ENCODE data around the gene TMEM126A. TPM values are rescaled to one million over a fixed set of nuclear protein-coding genes. Genes with fewer than 3 reads are reported as not detected.

The TMEM126A gene
- polyA plus RNA-seq, 1 donor from 2014 or later, result 115 TPM

DNA sequence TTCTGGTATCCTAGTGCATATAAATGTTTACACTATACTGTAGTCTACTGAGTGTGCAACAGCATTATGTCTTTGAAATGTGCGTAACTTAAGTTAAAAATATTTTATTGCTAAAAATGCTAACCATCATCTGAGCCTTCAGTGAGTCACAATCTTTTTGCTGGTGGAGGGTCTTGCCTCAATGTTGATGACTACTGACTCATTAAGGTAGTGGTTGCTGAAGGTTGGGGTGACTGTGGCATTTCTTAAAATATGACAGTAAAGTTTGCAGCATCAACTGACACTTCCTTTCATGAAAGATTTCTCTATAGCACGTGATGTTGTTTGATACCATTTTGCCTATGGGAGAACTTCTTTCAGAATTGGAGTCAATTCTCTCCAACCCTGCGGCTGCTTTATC is 25.6 kb downstream of the TMEM126A start:
- Histone ChIP-seq H2AFZ (ENCODE audit: low read depth, low read length) (no peak overlapping the region), H3K27ac (ENCODE audit: low read length) (no peak overlapping the region), H3K9ac (ENCODE audit: low read length) (no peak overlapping the region), H3K9me3 (ENCODE audit: low read length) (no peaks in the 10 kb centered on the region), H4K20me1 (ENCODE audit: insufficient read depth) (no peaks in the 10 kb centered on the region), H3K79me2 (replicated peaks; ENCODE audit: insufficient read depth, low read length) (no peaks in the 10 kb centered on the region), H3K4me3 (ENCODE audit: low read length) (no peak overlapping the region), H3K9me2 (ENCODE audit: insufficient read depth, low read length) (no peaks in the 10 kb centered on the region), H3K27me3 (ENCODE audit: insufficient read depth, low read depth, low read length) (no peaks in the 10 kb centered on the region), H3K36me3 (ENCODE audit: insufficient read depth, low read length) (no peaks in the 10 kb centered on the region), H3K4me2 (ENCODE audit: low read length) (no peak overlapping the region), H3F3A (ENCODE audit: insufficient read depth, low read length, poor library complexity, severe bottlenecking) (no peaks in the 10 kb centered on the region)
- TF ChIP-seq TAF1 (IDR thresholded peaks at IDR 0.05; ENCODE audit: low read depth) (no peak), MXI1 (conservative IDR thresholded peaks at IDR 0.05; ENCODE audit: poor library complexity, severe bottlenecking) (no peak), REST (IDR thresholded peaks at IDR 0.05; ENCODE audit: borderline replicate concordance) (no peak), EZH2 (IDR thresholded peaks at IDR 0.05; ENCODE audit: borderline replicate concordance, insufficient read depth, low read length, poor library complexity, severe bottlenecking) (no peak), EP300 (conservative IDR thresholded peaks at IDR 0.05; ENCODE audit: poor library complexity, severe bottlenecking) (no peak), RAD21 (conservative IDR thresholded peaks at IDR 0.05) (no peak), POLR2AphosphoS5 (IDR thresholded peaks at IDR 0.05) (no peak), SMC3 (conservative IDR thresholded peaks at IDR 0.05; ENCODE audit: poor library complexity) (no peak)
- TF ChIP-seq, protein P1, sequence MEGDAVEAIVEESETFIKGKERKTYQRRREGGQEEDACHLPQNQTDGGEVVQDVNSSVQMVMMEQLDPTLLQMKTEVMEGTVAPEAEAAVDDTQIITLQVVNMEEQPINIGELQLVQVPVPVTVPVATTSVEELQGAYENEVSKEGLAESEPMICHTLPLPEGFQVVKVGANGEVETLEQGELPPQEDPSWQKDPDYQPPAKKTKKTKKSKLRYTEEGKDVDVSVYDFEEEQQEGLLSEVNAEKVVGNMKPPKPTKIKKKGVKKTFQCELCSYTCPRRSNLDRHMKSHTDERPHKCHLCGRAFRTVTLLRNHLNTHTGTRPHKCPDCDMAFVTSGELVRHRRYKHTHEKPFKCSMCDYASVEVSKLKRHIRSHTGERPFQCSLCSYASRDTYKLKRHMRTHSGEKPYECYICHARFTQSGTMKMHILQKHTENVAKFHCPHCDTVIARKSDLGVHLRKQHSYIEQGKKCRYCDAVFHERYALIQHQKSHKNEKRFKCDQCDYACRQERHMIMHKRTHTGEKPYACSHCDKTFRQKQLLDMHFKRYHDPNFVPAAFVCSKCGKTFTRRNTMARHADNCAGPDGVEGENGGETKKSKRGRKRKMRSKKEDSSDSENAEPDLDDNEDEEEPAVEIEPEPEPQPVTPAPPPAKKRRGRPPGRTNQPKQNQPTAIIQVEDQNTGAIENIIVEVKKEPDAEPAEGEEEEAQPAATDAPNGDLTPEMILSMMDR (IDR thresholded peaks at IDR 0.05; ENCODE audit: poor library complexity, severe bottlenecking), result no peak

- TF ChIP-seq TAF1 (IDR thresholded peaks at IDR 0.05; ENCODE audit: low read depth) (no peak), EP300 (conservative IDR thresholded peaks at IDR 0.05; ENCODE audit: poor library complexity, severe bottlenecking) (no peak)
Observed at GRCh38 chr11:85679576-85679975, 31.8 kb downstream of the TMEM126A start.

DNA sequence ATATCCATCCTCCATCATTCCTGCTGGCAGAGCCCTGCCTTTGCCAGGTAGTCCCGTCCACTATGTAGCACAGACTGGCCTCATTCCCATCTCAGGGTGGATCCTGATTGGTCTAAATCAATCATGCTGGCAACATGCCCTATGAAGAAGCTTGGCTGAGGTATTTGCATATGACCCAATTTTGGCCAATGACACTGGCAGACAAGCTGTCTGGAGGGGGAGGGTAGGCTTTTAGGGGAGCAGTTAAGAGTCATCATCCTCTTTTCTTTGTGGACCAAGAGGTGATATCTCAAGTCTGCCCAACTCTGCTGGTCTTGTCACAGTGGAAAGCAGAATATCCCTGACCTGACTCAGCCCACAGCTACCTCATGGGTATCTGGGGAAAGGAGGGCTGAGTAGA is 33.1 kb downstream of the TMEM126A start:
- H3K36me3 ChIP-seq (ENCODE audit: insufficient read depth, low read length), result no peaks in the 10 kb centered on the region
- H2AFZ ChIP-seq (ENCODE audit: low read depth, low read length), result no peak overlapping the region
- H3K27me3 ChIP-seq (ENCODE audit: insufficient read depth, low read depth, low read length), result no peaks in the 10 kb centered on the region
- no peaks in the 10 kb centered on the region for H3K9me2 ChIP-seq (ENCODE audit: insufficient read depth, low read length)
- TF ChIP-seq, protein P1 (IDR thresholded peaks at IDR 0.05; ENCODE audit: poor library complexity, severe bottlenecking), result no peak
- TF ChIP-seq POLR2AphosphoS5 (IDR thresholded peaks at IDR 0.05) (no peak), RAD21 (conservative IDR thresholded peaks at IDR 0.05) (no peak), MXI1 (conservative IDR thresholded peaks at IDR 0.05; ENCODE audit: poor library complexity, severe bottlenecking) (no peak), EZH2 (IDR thresholded peaks at IDR 0.05; ENCODE audit: borderline replicate concordance, insufficient read depth, low read length, poor library complexity, severe bottlenecking) (no peak), REST (IDR thresholded peaks at IDR 0.05; ENCODE audit: borderline replicate concordance) (no peak), TAF1 (IDR thresholded peaks at IDR 0.05; ENCODE audit: low read depth) (no peak), SMC3 (conservative IDR thresholded peaks at IDR 0.05; ENCODE audit: poor library complexity) (no peak), EP300 (conservative IDR thresholded peaks at IDR 0.05; ENCODE audit: poor library complexity, severe bottlenecking) (no peak)
- H3F3A ChIP-seq (ENCODE audit: insufficient read depth, low read length, poor library complexity, severe bottlenecking), result no peaks in the 10 kb centered on the region
- H3K4me3 ChIP-seq (ENCODE audit: low read length), result no peak overlapping the region
- H3K79me2 ChIP-seq (replicated peaks; ENCODE audit: insufficient read depth, low read length), result no peaks in the 10 kb centered on the region
- H3K4me2 ChIP-seq (ENCODE audit: low read length), result no peak overlapping the region
- H4K20me1 ChIP-seq (ENCODE audit: insufficient read depth), result no peaks in the 10 kb centered on the region
- no peaks in the 10 kb centered on the region for H3K9me3 ChIP-seq (ENCODE audit: low read length)
- no peak overlapping the region for H3K9ac ChIP-seq (ENCODE audit: low read length)
- H3K27ac ChIP-seq (ENCODE audit: low read length), result no peak overlapping the region

More at GRCh38 chr11:85679576-85679975, 31.8 kb downstream of the TMEM126A start:
- Histone ChIP-seq H3K9me2 (ENCODE audit: insufficient read depth, low read length) (no peaks in the 10 kb centered on the region), H3K9me3 (ENCODE audit: low read length) (no peaks in the 10 kb centered on the region), H3K27me3 (ENCODE audit: insufficient read depth, low read depth, low read length) (no peaks in the 10 kb centered on the region), H3F3A (ENCODE audit: insufficient read depth, low read length, poor library complexity, severe bottlenecking) (no peaks in the 10 kb centered on the region), H3K9ac (ENCODE audit: low read length) (no peak overlapping the region), H3K27ac (ENCODE audit: low read length) (no peak overlapping the region), H4K20me1 (ENCODE audit: insufficient read depth) (no peaks in the 10 kb centered on the region), H3K4me3 (ENCODE audit: low read length) (no peak overlapping the region), H3K36me3 (ENCODE audit: insufficient read depth, low read length) (no peaks in the 10 kb centered on the region), H3K4me2 (ENCODE audit: low read length) (no peak overlapping the region), H3K79me2 (replicated peaks; ENCODE audit: insufficient read depth, low read length) (no peaks in the 10 kb centered on the region), H2AFZ (ENCODE audit: low read depth, low read length) (no peak overlapping the region)

Data from neural cell (in vitro differentiated cells).